GM12864 (cell line): ENCODE measurements around the gene WDR93.
"Not testable (repeated sequence)": the region's sequence is repeated elsewhere in the genome, so short reads cannot be mapped to it uniquely, and the experiment has no call there.

ENCODE experiments used
- DNase-seq: peaks from one replicate; pipeline ENCODE4 v3.0.0-alpha.2; 2011; ENCODE audit warnings: low read depth
- H3K4me3 ChIP-seq: 2 replicates; pipeline ENCODE4 v1.5.1; 2011; ENCODE audit warnings: mild to moderate bottlenecking, low read depth, low read length, control low read depth
- CTCF ChIP-seq: IDR thresholded peaks from 2 replicates; pipeline ENCODE4 v1.5.1; 2011; ENCODE audit warnings: low read depth, mild to moderate bottlenecking, moderate library complexity, low read length, control low read depth, inconsistent platforms; ENCODE audit errors: missing control alignments

Gene WDR93

GRCh38 chr15:89685995-89686394 is 4.6 kb upstream of the WDR93 start:
- no peak for DNase-seq
- TF ChIP-seq CTCF = no peak
- H3K4me3 ChIP-seq = no peak overlapping the region

- DNase-seq = no peak
- no peak for TF ChIP-seq CTCF
- no peak overlapping the region for H3K4me3 ChIP-seq
These were observed 4.1 kb upstream of the WDR93 start for GRCh38 chr15:89686522-89686921.

GRCh38 chr15:89689930-89690275 is 708 bp upstream of the WDR93 start:
- H3K4me3 ChIP-seq = peak overlapping the region; percentile 90
- DNase-seq = not testable (repeated sequence)

- DNase-seq = no peak
- no peak overlapping the region for H3K4me3 ChIP-seq
- TF ChIP-seq CTCF = no peak
These were observed 2.5 kb downstream of the WDR93 start for GRCh38 chr15:89693091-89693490.

- no peak for TF ChIP-seq CTCF
- H3K4me3 ChIP-seq = no peak overlapping the region
- DNase-seq = no peak
These were observed 3.1 kb downstream of the WDR93 start for GRCh38 chr15:89693696-89694095.

DNA sequence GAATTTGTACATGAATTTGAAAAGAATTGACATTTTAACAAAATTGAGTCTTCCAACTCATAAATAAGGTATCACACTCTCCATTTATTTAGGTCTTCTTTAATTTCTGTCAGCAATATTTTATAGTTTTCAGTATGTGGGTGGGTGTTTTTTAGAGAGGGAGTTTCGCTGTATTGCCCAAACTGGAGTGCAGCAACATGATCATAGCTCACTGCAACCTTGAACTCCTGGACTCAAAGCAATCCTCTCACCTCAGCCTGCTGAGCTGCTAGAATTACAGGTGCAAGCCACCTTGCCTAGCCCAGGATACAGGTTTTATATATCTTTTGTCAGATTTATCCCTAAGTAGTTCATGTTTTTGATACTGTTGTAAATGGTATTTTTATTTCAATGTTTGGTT is 4.6 kb downstream of the WDR93 start:
- no peak for DNase-seq
- no peak for TF ChIP-seq CTCF
- no peak overlapping the region for H3K4me3 ChIP-seq

- no peak for DNase-seq
- TF ChIP-seq CTCF = no peak
- H3K4me3 ChIP-seq = no peak overlapping the region
These were observed 13.8 kb downstream of the WDR93 start for GRCh38 chr15:89704411-89704810.

DNA sequence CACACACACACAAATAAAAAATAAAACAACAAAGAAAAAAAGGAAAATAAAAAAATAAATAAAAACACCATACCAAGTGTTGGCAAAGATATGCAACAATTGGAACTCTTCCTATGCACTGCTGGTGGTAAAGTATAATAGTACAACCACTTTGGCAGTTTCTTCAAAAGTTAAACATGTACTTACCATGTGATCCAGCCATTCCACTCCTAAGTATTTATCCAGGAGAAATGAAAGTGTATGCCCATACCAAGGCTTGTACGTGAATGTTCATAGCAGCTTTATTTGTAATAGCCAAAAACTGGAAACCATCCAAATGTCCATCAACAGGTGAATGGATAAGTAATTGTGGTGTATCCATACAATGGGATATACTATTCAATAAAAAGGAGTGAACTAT is 17.0 kb downstream of the WDR93 start:
- no peak for TF ChIP-seq CTCF
- DNase-seq = no peak
- H3K4me3 ChIP-seq = no peak overlapping the region
